ENCODE data around the gene ABCC4.

Gene ABCC4

DNA sequence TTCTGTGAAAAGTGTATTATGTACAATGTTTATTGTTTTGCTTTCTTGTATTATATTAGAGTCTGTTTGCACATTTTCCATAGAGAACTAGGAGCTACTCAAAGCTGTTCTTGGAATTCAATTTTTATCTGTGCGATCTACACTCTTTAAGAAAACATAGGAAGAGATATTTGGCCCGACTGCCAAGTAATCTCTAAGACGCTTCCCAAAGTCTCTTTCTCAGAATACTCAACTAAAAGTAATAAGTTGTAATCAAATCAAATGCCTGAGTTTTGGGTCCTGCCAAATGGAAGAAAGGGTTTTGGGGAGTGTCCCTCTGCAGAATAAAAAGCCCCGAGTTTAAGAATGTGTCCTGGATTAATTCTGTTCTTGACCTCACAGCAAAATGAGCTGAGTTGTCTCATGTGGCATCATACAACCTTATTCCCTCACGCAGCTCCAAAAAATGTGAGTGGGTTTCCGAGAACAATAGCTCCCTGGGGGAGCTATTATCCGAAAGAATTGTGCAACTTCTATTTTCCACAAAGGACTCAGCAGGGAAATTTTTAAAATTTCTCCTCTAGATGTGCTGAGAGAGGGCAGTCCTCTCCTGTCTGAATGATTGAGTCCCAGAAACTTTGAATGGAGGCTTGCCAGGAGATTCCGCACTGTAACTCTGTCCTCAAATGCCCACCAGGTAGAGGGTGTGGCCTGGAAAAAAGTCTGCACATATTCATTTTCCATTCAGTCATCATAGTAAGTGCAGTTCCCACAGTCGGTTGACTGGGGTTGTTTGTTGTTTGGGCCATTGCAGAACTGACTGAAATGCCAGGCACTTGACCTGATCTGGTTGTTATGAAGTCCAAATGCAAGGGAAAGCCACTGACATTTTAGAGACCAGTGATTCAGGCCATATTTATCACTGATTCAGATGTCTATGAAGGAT, 309.0 kb downstream of the ABCC4 start:
- no peak for DNase-seq (ENCODE audit: low spot score)

DNA sequence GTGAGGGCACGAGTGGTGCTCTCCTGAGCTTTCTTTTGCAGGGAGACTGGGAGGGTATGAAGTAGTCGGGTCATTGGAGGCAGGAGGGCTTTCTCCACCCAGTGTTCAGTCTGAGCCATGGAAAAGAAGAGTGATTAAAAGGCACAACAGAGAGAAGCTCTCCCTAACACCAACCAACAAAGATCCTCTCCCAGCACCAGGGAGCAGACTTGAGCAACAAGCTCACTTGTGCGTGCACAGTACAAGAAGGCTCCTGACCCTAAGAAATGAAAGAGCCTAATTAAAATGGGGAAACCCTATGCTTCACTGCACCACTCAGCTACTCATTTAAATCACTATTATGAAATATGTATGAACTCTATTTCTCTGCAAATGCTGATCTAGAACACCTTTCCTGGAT, 312.6 kb downstream of the ABCC4 start:
- DNase-seq (ENCODE audit: low spot score): no peak

DNA sequence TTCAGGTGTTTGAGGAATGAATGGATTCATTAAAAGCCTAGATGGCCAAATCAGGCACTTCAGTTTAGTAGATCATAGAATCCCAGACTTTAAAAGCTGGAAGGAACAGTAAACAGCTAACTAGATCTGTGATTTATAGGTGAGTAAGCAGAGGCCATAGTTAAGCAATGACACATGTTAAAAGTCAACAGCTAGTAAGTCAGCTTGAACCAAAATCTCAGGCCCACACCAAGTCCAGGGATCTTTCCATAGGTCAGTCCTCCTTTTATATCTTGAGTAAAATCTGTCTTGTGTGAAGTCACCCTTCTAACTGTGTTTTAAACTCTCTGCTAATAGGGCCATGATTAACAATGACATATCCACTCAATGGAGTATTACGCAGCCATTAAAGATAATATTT, 313.4 kb downstream of the ABCC4 start:
- DNase-seq (ENCODE audit: low spot score): no peak

DNA sequence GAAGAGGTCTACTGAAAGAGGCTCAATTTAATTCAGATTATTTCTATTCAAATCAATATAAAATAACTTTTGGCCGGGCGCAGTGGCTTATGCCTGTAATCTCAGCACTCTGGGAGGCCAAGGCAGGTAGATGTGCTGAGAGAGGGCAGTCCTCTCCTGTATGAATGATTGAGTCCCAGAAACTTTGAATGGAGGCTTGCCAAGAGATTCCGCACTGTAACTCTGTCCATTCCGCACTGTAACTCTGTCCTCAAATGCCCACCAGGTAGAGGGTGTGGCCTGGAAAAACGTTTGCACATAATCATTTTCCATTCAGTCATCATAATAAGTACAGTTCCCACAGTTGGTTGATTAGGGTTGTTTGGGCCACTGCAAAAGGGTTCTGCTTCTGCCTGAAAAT, 314.2 kb downstream of the ABCC4 start:
- DNase-seq (ENCODE audit: low spot score): no peak

DNA sequence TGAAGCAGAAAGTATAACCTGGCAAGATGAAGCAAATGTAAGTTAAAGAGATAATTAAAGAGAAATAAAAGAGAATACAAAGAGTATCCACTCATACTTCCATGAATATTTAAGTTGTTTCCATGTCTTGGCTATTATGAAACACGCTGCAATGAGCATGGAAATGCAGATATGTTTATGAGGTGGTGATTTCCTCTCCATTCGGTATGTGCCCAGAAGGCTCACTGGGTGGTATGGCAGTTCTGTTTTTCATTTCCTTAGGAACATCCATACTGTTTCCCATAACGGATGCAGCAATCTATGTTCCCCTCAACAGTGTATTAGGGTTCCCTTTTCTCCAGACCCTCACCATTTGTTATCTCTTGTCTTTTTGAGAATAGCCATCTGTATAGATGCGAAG, 316.3 kb downstream of the ABCC4 start:
- no peak for DNase-seq (ENCODE audit: low spot score)

DNA sequence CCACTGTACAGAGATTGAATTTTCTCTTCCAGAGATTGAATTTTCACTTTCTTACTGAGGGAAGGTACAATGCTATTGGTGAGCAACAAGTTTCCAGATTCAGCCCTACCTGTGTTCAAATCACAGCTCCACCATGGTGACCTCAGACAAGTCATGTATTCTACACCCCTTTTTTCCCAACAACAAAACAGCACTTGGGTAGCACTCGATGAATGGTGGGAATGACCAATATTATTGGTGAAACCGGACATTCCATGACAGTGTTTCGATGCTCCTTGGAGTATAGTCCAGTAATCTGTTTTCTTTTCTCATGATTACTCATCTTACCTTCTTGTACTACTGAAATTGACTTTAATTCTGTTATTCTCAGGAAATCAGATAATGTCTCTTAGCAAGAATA, 322.7 kb downstream of the ABCC4 start:
- DNase-seq (ENCODE audit: low spot score): no peak

DNA sequence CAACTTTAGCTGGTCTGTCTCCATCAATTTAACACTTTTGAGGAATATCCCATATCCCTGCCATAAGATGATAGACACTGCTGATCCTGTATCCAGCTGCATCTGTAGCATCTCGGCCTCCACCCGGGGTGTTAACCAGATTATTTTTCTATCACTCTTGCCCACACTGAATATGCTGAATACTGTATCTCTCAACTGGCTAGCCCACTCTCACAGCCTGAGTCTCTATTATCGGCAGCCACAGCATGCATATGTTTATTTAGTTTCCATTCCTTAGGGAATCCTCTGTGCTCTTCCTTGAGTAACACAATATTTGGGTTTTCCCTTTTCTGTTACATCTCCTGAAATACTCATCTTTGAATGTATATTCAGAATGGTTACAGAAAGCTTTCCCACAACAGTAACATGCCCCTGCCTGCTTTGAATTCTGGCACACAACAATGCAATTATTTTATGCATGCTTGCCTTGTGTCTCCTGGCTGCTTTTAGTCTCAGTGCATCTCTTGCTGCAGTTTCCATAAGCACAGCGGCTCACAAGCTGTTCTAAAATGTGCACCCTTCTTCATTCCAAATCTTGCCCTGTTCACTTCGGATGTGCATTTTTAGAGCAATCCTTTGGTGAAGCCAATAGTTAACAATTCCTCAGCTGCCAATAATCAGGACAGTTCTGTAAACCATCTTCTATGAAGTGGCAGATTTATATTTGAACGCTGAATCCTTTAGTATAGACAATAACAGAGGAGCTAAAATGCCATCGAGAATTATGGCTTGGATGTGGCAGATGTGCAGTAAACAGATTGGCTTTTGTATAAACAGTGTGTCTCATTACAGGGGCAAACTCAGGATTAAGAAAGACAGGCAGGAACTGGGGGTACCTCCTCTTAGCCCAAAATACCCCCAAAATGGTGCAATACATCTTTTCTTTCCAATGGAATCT, 327.0 kb downstream of the ABCC4 start:
- no peak for DNase-seq (ENCODE audit: low spot score)

DNA sequence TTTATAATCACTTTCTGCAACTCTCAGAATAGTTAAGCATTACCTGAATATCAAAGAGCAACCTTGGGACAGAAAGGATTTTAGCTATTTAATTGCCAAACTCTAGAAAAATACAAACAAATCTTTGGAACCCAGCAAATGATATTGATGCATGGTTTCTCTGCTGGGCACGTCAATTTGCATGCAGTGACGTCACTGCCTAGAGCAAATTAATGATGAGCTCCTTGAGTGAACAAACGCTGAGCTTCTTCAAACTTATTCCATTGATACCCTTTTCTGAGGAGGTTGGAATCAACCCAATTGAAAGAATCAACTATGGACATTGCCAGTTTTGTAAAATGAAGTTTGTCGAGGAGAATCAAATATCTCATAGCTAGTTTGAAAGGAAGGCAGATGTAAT, 329.0 kb downstream of the ABCC4 start:
- DNase-seq (ENCODE audit: low spot score): no peak

Data from left forelimb (tissue), 1 donor.